Pancreas (tissue), 10 donors: ENCODE data around the gene KRABD2.
"Not testable (repeated sequence)": the region's sequence is repeated elsewhere in the genome, so short reads cannot be mapped to it uniquely, and the experiment has no call there.

Source experiments
- ATAC-seq, 4 donors: fragments of 200-7000 bp; cut with Tn5 transposase; one replicate each; pipeline versions ENCODE4 v1.8.0 to v1.9.1; 2020; ENCODE audit warnings: mild to moderate bottlenecking in 4 of 4, moderate library complexity in 4 of 4
- DNase-seq, 6 donors: peaks; one replicate each; pipeline ENCODE4 v3.0.0-alpha.2; 2020
- FAIRE-seq: peaks from 2 replicates; lab custom pipeline; 2012; peaks lifted over from hg19 to GRCh38; lab: Jason Lieb, UNC
- H3K27ac ChIP-seq, 4 donors: fragments of 200-600 bp; sonication (generic); 1 replicate in 3 of 4; 2 replicates in 1 of 4; pipeline versions ENCODE4 v1.5.0 to v1.8.0; 2020
- H3K27me3 ChIP-seq, 4 donors: fragments of 200-600 bp; one replicate each; pipeline ENCODE4 v1.8.0; 2021
- H3K36me3 ChIP-seq, 3 donors: fragments of 200-600 bp; sonication (generic) in 1 of 3; one replicate each; pipeline versions ENCODE4 v1.5.0 to v1.8.0; 2020 to 2021
- H3K4me1 ChIP-seq, 3 donors: fragments of 200-600 bp; one replicate each; pipeline ENCODE4 v1.8.0; 2021
- H3K4me3 ChIP-seq, 4 donors: fragments of 200-600 bp; sonication (generic) in 2 of 4; one replicate each; pipeline versions ENCODE4 v1.5.0 to v1.8.0; 2020 to 2021
- H3K9me3 ChIP-seq, 4 donors: fragments of 200-600 bp; one replicate each; pipeline ENCODE4 v1.8.0; 2021
- WGBS, 2 donors: extraction: QIAGEN DNeasy Blood & Tissue Kit; methylation state at CpG; one replicate each; pipeline ENCODE4 v1.1.7; 2013; 5-methylcytosine and 5-hydroxymethylcytosine counted together
- intact Hi-C, 3 donors: fragments of 100-400 bp; cut with DNase I; formaldehyde crosslinking; loops; one replicate each; pipeline versions ENCODE4 v1.11.1 to v1.14.2; 2022
- TF ChIP-seq, protein P1 (sequence below), 4 donors: fragments of 200-600 bp; sonication (generic) in 3 of 4; IDR thresholded peaks; one replicate each; pipeline versions ENCODE4 v1.5.0 to v1.8.0; 2021; ENCODE audit warnings: antibody characterized with exemption in 4 of 4
- donor health status: healthy with polysubstance abuse.
- donor health status: DM: no; HTN: no; CAD: no; lungs with moderate emphysema.
- donor health status: DM: no; HTN: no; CAD: no.
- donor health status: control.
- donor health status: control.
- donor health status: Bipolar disorder and iron deficiency.
- donor health status: DM: yes; HTN: yes; CAD: no.
- donor health status: DM: no; HTN: no; CAD: no.
- donor health status: DM: no; HTN: no; CAD: no.
- donor health status: DM: yes; HTN: yes; CAD: no.

The KRABD2 gene

DNA sequence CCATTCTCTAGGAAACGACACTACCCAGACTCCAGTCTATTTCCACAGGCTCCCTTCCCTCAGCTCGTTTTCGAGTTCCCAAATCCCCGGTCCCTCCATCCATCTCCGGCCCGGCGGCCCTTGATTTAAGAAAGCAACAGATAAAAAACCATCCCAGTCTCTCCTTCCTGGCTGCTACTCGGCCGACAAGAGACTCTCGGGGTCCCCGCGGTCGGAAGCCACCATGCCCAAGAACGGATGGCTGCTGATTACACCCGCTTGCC is 6.3 kb upstream of the KRABD2 start:
- intact Hi-C loops = no loop called here
- WGBS, 2 donors = 0 to 1% methylated on average over 15 of the region's 15 CpGs
- H3K4me1 ChIP-seq = peaks cover 27 to 35% (median 29%) of the 10 kb centered on the region in 3 donors
- peak overlapping the region in 2 of 4 donors; percentile 75 to 83 for H3K27ac ChIP-seq
- H3K9me3 ChIP-seq = no peaks in the 10 kb centered on the region
- DNase-seq (no peak), ATAC-seq (peak; percentile 1 to 7 (median 5)), FAIRE-seq (no peak)
- TF ChIP-seq, protein P1, sequence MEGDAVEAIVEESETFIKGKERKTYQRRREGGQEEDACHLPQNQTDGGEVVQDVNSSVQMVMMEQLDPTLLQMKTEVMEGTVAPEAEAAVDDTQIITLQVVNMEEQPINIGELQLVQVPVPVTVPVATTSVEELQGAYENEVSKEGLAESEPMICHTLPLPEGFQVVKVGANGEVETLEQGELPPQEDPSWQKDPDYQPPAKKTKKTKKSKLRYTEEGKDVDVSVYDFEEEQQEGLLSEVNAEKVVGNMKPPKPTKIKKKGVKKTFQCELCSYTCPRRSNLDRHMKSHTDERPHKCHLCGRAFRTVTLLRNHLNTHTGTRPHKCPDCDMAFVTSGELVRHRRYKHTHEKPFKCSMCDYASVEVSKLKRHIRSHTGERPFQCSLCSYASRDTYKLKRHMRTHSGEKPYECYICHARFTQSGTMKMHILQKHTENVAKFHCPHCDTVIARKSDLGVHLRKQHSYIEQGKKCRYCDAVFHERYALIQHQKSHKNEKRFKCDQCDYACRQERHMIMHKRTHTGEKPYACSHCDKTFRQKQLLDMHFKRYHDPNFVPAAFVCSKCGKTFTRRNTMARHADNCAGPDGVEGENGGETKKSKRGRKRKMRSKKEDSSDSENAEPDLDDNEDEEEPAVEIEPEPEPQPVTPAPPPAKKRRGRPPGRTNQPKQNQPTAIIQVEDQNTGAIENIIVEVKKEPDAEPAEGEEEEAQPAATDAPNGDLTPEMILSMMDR (IDR thresholded peaks at IDR 0.05) = no peak
- H3K27me3 ChIP-seq = no peaks in the 10 kb centered on the region
- peak overlapping the region; percentile 59 to 87 (median 78) for H3K4me3 ChIP-seq
- peaks cover 2 to 38% (median 21%) of the 10 kb centered on the region in 3 donors for H3K36me3 ChIP-seq

DNA sequence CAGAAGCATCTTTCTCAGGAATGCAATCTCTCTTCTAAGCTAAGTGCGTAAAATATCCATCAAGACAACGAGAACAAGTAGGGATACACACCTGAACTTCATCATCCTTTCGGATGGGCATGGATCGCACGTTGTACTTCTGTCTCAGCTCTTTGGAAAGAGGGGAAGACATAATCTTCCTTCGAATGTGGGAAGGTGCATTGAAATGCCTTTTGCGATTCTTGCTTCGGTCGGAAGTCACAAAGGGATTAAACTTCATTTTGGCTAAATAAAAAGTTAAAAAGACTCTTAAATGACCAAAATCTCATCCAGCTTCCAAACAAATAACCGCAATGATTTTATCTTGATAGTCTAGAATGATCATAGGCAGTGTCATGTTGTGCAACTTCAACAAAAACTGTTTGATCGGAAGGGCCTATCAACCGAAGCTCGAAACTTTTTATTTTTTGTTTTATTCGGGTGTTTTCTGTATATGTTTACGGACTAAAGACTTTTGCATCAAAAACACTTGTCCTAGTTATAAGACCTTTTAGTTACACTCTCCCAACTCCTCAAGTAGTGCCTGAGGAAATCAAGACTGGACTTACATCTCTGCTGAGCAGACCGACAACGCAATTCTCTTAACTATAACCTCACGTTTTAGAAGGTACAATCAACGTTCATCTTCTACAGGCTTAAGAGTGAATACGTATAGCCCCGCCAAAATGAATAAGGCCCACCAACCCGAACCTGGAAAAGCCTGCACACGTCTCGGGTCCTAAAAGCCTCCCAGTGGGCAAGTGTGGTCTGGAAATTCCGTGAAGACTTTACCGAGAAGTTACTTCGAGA is 5.8 kb upstream of the KRABD2 start:
- DNase-seq (no peak), ATAC-seq (no peak), FAIRE-seq (no peak)
- Histone ChIP-seq H3K4me3 (peak overlapping the region; percentile 59 to 87 (median 78)), H3K36me3 (peaks cover 2 to 44% (median 21%) of the 10 kb centered on the region in 3 donors), H3K27me3 (no peaks in the 10 kb centered on the region), H3K9me3 (no peaks in the 10 kb centered on the region), H3K4me1 (peaks cover 27 to 39% (median 30%) of the 10 kb centered on the region in 3 donors), H3K27ac (peak overlapping the region in 2 of 4 donors; percentile 75 to 83)
- TF ChIP-seq, protein P1 (IDR thresholded peaks at IDR 0.05) = no peak
- 12 to 16% methylated on average over 27 of the region's 27 CpGs for WGBS, 2 donors
- intact Hi-C loops = no loop called here

DNA sequence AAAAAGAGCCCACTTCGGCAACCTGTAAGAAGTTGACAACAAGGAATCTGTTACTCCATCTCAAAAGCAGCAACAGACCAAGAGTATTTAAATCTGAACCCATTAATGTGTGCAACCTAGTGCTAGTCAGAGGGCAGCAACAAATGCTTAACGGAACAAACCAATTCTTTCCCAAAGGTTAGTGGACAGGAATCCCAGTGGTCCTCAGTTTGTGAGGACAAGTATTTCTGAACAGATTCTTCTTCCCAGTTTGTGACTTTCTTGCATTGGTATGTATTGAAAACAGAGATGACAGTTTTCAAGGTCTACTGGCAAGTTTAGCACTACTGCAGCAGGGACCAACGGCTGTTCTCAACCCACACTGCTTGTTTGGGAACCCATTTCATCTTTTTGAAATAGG is 3.5 kb upstream of the KRABD2 start:
- no peaks in the 10 kb centered on the region for H3K27me3 ChIP-seq
- no peak overlapping the region for H3K4me3 ChIP-seq
- intact Hi-C loops = no loop called here
- ATAC-seq = no peak
- 32 to 35% methylated on average over 3 of the region's 3 CpGs for whole genome bisulfite sequencing, 2 donors
- peaks cover 31 to 45% (median 36%) of the 10 kb centered on the region in 3 donors for H3K4me1 ChIP-seq
- no peak for FAIRE-seq
- no peak overlapping the region for H3K27ac ChIP-seq
- DNase-seq = no peak
- no peaks in the 10 kb centered on the region for H3K9me3 ChIP-seq
- TF ChIP-seq, protein P1 (IDR thresholded peaks at IDR 0.05) = no peak
- H3K36me3 ChIP-seq = peaks cover 2 to 46% (median 21%) of the 10 kb centered on the region in 3 donors

DNA sequence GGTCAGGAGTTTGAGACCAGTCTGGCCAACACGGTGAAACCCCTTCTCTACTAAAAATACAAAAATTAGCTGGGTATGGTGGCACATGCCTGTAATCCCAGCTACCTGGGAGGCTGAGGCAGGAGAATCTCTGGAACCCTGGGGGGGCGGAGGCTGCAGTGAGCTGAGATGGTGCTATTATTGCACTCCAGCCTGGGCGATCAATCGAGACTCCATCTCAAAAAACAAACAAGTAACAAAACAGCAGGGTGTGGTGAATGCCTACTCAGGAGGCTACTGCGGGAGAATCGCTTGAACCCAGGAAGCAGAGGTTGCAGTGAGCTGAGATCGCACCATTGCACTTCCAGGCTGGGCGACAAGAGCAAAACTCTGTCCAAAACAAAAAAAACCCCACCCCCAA is 1.6 kb upstream of the KRABD2 start:
- ATAC-seq, FAIRE-seq, H3K27ac ChIP-seq, H3K4me3 ChIP-seq, intact Hi-C loops, H3K9me3 ChIP-seq, DNase-seq, H3K27me3 ChIP-seq: not testable (repeated sequence)
- WGBS, 2 donors = 78 to 82% methylated on average over 8 of the region's 8 CpGs
- Histone ChIP-seq H3K4me1 (peaks cover 31 to 41% (median 36%) of the 10 kb centered on the region in 3 donors), H3K36me3 (peaks cover 2 to 46% (median 21%) of the 10 kb centered on the region in 3 donors)

GRCh38 chr17:8377422-8377821 is 918 bp upstream of the KRABD2 start:
- WGBS, 2 donors = 83 to 91% methylated on average over 4 of the region's 4 CpGs
- H3K4me1 ChIP-seq = peaks cover 31 to 41% (median 36%) of the 10 kb centered on the region in 3 donors
- DNase-seq (no peak), ATAC-seq (no peak), FAIRE-seq (no peak)
- H3K27me3 ChIP-seq = no peaks in the 10 kb centered on the region
- intact Hi-C loops = no loop called here
- H3K36me3 ChIP-seq = peaks cover 2 to 46% (median 21%) of the 10 kb centered on the region in 3 donors
- H3K4me3 ChIP-seq = no peak overlapping the region
- peak overlapping the region in 3 of 4 donors; percentile 78 to 83 (median 83) for H3K27ac ChIP-seq
- TF ChIP-seq, protein P1 (IDR thresholded peaks at IDR 0.05) = no peak
- H3K9me3 ChIP-seq = no peaks in the 10 kb centered on the region
